GM18870 (cell line): ENCODE measurements around the gene ATXN7L1.
A peak's percentile ranks its signal among the peaks of the same experiment; 100 is the strongest.

Source experiments
- ATAC-seq: cut with Tn5 transposase; IDR thresholded peaks from one replicate; pipeline ENCODE4 v1.9.1; 2021; ENCODE audit warnings: moderate library complexity; ENCODE audit not compliant: unreplicated experiment

Gene ATXN7L1

DNA sequence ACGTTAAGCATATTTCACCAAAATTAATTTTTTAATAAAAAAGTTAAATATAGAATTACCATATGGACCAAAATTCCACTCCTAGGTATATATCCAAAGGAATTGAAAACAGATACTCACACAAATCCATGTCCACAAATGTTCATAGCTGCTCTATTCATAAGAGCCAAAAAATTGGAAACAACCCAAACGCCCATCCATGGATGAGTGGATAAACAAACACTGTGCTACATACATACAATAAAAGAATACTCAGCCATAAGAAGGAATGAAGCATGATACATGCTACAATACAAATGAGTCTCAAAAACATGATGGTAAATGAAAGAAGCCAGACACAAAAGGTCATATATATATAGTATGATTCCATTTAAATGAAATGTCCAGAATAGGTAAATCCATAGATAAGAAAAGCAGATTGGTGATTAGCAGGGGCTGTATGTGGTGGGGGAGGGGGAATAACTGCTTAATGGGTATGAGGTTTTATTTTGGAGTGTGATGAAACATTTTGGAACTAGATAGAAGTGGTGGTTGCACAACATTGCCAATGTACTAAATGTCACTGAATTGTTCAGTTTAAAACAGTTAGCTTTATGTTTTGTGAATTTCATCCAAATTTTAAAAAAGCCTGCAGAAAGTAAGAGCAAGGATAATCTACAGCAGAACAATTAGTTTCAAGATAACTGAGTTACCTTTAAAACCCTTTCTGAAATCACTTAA is 193.9 kb downstream of the ATXN7L1 start:
- ATAC-seq = no peak

DNA sequence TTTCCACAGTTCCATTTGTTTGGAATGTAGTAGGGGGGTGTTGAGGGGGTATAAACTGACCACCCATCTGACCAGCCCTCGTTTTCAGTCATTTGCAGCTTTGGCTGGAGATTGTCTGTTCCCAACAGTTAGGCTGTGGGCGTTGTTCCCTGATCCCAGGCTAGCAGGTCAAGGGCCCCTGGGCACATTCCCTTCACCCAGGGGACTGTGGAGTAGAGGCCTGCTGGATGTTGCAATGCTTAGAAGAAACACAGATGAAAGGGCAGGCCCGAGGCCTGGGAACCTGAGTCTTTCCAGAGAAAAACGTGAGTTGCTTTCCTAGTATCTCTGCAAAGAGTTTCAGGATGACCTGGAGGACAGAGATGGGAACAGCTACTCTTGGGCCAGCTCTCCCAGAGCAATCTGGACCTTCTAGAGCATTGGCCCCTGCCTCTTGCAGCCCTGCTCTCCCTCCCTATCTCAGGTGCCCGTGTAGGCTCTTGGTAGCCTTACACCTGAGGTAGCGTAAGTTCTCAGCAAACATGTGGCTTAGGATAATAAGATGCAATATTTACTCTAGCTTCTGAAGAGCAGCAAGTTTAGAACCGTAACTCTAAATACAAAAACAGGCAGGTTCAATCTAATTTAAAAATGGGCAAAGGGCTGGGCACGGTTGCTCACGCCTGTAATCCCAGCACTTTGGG is 195.8 kb downstream of the ATXN7L1 start:
- no peak for ATAC-seq

DNA sequence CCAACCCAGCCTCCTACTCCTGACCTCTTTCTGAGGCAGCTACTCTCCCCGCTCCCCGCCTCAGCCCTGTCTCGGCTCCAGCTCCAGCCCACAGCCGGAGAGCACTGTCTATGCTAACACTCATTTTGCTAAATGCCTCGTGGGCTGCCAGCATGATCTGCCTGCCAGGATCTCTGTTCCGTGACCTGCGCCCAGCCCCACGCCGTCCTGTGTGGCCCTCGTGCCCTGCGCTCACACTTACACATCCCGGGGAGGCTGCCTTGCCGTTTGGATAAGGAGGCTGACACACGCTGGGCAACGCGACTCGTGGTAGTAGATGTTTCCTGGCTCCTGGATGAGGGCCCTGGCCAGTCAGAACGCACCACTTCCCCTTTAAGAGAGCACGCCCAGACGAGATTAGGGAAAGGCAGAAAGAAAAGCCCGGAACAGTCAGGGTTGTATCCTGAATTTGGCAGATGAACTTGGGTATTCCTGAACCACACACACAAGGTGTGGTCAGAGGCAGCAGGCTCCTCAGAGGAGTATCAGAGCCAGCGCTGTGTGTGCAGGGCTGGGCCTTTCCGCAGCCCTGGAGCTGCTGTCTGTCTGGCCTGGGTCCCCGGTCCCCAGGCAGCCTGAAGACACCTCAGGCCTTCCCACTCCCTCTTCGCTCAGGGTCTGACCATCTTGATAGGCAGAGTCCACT is 197.4 kb downstream of the ATXN7L1 start:
- ATAC-seq = peak; percentile 38

- peak; percentile 64 for ATAC-seq
Observed at GRCh38 chr7:105677817-105678573, 198.4 kb downstream of the ATXN7L1 start.

- ATAC-seq = no peak
Observed at GRCh38 chr7:105677410-105677730, 199.0 kb downstream of the ATXN7L1 start.

- no peak for ATAC-seq
Observed at GRCh38 chr7:105675934-105676371, 200.4 kb downstream of the ATXN7L1 start.

DNA sequence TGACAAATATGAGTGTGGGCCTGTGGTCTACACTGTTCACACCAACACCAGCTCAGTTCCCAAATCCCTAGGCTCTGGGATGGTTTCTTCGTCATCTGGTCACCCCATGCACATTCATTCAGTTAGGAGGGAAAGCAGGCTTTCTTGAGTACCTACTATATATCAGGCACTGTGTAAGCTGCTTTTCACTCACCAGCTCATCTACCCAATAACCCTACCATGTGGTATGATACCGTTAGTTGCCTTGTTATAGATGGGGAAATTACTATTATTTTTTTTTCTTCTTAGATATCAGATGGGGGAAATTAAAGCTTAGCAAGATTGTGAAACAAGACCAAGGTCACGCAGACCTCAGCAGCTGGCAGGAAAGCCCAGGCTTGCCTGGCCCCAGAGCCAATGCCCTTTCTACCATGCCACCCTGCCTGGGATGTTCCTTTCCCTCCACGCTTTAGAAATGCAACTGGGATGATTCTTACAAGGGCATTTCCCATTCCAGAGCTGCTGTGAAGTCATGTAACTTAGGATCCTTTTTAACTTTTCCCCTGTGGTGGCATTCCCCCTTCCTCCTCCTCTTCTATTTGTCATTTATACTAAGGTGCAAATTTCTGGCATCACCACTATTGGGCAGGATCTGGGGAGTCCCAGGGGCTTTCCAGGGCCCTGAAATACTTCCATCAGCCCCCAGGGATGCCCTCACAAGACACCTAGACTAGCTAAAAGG is 202.0 kb downstream of the ATXN7L1 start:
- no peak for ATAC-seq

DNA sequence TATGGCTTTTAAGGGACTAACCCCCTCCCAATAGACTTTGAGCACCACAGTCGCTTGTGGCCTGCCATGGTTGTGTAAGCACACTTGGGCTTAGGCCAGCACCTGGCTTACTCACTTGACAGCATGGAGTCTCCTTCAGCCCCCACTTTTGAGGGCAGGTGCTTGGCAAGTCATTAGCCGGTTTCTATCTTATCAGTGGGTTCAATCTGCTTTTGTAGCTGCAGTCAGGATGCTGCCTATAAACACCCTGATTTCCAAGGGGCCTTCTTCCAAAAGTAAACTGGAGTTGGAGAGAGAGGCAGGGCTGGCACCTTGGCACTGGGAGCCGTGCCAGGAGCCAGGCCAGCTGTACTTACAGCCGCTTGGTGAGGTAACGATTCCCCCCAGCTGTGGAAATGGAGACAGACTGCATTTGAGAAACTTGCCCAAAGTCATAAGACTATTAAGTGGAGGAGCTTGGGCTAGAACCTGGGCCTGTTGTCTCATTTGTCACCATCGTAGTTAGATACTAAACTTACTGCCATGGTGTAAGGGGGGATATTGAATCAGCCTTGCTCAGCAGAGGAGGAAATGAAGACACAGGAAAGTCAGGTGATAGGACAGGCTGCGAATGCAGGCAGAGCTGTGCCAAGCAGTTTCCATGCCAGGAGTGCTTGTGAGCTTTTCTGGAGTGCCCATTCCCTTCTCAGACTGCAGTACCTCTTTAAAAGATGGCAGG is 202.9 kb downstream of the ATXN7L1 start:
- no peak for ATAC-seq

- ATAC-seq = no peak
Observed at GRCh38 chr7:105672801-105673200, 203.6 kb downstream of the ATXN7L1 start.

DNA sequence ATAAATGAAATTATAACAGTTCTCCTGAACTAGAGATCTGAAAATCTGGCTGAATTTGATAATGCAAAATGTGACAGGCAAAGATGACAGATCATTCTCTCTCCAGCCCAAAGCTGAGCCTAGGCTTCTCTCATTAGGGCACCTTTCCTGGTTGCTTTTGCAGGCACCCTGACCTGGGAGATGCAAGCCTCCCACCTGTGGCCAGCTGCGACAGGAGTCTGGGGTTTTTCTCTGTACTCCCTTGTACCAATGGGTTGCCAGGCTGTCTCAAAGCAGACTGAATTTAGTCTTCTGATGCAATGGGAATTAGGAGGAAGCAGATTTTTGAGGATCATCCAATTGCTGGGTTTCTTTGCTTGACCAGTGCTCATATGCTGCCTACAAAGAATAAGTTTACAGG is 210.1 kb downstream of the ATXN7L1 start:
- ATAC-seq = no peak

DNA sequence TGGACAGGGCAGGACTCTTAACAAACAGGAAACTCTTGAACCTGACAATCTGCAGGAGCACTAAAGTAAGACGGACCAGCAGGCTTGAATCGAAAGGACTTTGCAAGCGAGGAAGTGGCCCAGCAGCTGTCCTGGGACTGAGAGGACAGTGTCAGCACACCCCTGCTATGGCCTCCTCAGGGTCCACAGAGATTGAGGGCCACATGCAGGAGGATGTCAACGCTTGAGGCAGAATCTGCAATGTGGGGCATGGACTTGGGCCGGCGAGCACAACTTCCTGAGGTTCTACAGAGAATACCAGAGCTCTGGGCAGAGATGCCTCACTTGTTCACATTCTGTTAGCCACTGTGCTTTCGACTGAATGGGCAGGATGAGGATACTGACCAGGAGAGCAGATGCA is 210.7 kb downstream of the ATXN7L1 start:
- ATAC-seq = no peak

GRCh38 chr7:105664816-105665525 is 211.4 kb downstream of the ATXN7L1 start:
- no peak for ATAC-seq

DNA sequence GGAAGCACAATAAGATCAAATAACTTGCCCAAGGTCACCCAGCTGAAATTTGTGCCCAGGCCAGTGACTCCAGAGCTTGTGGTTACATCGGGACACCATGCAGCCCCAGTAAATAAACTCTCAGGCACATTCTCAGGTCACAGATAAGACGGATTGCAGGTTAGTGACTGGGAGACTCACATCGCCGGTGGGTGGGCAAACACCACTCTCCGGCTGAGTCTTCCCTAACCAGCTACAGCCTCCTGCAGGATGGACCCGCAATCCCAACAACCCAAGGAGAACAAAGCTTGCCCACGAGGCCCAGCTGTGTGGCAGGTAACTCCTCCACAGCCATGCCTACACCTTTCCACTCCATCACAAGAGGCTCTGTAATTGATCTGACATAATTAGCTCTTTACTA is 213.4 kb downstream of the ATXN7L1 start:
- no peak for ATAC-seq

DNA sequence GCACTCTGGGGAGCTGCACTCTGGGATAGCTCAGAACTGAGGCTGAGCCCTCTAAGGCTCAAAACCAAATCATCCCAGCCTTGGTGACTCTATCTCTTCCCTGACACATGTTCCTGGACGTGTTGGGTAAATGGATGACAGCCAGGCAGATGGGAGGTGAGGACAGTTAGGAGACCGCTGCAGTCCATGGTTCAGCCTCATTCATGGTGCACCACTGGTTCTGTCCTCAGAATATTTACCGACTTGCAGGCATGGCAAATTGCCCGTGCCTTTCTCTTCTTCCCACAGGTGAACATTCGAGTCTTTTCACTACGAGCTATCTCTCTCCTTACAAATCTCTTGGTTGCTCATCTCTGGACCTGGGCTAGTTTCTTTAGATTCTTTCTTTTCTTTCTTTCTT is 214.8 kb downstream of the ATXN7L1 start:
- no peak for ATAC-seq

- ATAC-seq = no peak
Observed at GRCh38 chr7:105656922-105657521, 219.4 kb downstream of the ATXN7L1 start.

GRCh38 chr7:105655500-105656380 is 220.7 kb downstream of the ATXN7L1 start:
- no peak for ATAC-seq

DNA sequence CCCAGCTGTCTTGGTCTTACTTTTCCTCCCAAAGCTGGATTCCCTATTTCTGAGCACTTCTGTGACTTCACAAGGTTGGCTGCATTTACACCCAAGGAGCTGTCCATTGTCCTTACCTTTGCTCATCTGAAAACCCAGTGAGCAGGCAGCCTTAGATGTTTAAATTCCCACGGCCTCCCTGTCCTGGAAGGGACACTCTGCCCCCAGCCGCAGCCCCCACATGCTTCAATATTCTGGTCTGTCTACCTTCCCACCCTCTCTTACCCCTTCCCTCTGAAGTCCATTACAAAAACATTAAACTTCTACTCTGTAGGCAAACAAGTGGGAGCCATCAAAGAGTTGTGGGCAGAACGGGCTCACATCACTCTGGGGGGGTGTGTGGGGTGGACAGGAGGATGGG is 221.3 kb downstream of the ATXN7L1 start:
- no peak for ATAC-seq

DNA sequence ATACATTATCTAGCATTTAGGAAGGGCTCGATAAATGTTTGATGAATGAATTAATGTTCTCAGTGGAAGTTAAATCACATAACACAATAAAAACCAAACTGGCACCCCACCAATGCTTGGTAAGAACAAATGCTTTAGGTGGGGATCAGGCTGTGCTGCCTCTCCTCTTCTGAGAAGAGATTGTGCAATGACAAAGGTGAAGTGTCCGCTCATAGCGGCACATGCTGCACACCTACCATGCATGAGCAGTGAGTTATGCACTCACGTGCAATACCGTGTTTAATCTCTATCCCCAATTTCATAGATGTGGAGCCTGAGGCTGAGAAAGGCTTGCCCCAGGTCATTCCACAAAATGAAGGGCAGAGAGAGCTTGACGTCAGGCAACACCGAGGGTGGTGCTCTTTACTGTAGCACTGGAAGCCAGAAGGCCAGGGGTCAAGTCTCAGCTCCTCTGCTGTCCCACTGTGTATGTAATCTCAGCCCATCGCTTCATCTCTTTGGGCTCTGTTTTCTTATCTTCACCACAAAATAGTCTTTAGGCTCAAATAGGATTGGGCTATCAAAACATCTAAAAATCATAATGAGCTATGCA is 222.2 kb downstream of the ATXN7L1 start:
- no peak for ATAC-seq
